Uterus (tissue), 2 donors: ENCODE data around the gene TTC7B.

Source experiments
- POLR2A ChIP-seq, 2 donors: fragments of 450-650 bp; IDR thresholded peaks; one replicate each; pipeline ENCODE4 v1.6.1; 2016; ENCODE audit warnings: antibody characterized with exemption in 2 of 2, mild to moderate bottlenecking in 1 of 2, moderate library complexity in 1 of 2
- TF ChIP-seq, protein P1 (sequence below), 4 experiments: fragments of 200-600 bp in 2 of 4; fragments of 450-650 bp in 2 of 4; sonication (generic) in 2 of 4; IDR thresholded peaks; one replicate each; pipeline ENCODE4 v1.5.1; 2016 to 2019; ENCODE audit warnings: antibody characterized with exemption in 4 of 4, mild to moderate bottlenecking in 2 of 4, moderate library complexity in 1 of 4

DNA sequence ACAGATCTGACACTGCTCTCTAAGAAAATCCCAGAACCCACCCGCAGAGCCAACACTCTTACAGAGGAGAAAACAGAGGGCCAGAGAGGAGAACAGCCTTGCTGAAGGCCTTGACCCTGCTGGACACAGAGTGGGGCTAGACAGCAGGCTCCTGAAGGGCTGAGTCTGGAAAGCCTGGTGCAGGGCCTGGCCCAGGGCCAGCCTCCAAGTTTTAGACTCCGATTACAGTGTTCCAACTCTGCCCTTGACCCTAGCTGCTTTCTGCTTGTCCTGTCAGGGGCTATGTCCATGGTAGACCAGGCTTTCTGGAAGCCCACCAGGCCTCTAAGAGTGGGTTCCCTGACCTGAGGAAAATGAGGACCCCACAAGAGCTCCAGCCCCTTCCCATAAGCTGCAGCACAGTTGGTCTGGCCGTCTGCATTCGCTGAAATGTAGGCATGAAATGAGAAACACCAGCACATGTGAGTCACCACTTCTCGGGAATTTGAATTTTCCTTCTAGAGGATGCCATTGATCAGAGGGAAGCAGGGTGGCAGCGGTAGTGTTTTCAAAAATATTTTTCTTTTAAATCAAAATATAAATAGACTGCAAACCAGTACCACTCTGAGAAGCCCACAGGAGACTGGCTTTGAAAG is 265.0 kb downstream of the TTC7B start:
- TF ChIP-seq, protein P1, sequence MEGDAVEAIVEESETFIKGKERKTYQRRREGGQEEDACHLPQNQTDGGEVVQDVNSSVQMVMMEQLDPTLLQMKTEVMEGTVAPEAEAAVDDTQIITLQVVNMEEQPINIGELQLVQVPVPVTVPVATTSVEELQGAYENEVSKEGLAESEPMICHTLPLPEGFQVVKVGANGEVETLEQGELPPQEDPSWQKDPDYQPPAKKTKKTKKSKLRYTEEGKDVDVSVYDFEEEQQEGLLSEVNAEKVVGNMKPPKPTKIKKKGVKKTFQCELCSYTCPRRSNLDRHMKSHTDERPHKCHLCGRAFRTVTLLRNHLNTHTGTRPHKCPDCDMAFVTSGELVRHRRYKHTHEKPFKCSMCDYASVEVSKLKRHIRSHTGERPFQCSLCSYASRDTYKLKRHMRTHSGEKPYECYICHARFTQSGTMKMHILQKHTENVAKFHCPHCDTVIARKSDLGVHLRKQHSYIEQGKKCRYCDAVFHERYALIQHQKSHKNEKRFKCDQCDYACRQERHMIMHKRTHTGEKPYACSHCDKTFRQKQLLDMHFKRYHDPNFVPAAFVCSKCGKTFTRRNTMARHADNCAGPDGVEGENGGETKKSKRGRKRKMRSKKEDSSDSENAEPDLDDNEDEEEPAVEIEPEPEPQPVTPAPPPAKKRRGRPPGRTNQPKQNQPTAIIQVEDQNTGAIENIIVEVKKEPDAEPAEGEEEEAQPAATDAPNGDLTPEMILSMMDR (IDR thresholded peaks at IDR 0.05), result no peak
- TF ChIP-seq POLR2A (IDR thresholded peaks at IDR 0.05), result no peak
